NCI-H226 (cell line): ENCODE results near the gene NFATC1.
"Not testable (repeated sequence)": the region's sequence is repeated elsewhere in the genome, so short reads cannot be mapped to it uniquely, and the experiment has no call there.

ENCODE experiments used
- DNase-seq: peaks from one replicate; pipeline ENCODE4 v3.0.0-alpha.2; 2015

NFATC1 gene

DNA sequence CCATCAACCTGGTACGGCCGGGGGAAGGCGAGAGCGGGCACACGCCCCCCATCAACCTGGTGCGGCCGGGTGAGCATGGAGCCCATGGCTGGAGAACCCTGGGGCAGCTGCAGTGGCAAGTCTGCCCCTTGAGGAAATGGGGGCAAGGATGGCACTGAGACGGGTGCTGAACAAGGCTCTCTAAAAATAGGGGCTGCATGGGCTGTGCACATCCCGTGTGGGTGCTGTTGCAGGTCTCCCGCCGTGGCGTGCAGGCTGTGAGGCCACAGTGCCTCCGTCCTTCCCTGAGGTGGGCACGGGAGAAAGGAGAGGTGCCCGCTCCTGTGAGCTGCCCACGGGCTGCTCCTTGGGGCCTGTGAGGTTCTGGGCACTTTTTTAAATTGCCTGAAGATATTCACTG, 99.2 kb downstream of the NFATC1 start:
- DNase-seq, result no peak

DNA sequence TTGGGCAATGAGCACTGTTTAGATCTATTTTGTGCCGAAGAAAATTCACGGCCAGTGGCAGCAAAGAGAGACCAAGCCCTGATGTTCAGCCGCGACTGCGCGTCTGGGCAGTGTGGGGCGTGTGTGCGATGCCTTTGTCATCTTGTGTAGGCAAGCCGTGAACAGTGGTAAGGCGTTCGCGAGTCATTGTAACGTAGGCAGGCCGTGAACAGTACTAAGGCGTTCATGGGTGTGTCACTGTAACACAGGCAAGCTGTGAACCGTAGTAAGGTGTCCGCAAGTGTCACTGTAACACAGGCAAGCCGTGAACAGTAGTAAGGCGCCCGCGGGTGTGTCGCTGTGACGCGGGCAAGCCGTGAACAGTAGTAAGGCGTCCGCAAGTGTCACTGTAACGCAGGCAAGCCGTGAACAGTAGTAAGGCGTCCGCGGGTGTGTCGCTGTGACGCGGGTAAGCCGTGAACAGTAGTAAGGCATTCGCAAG, 99.9 kb downstream of the NFATC1 start:
- no peak for DNase-seq

DNA sequence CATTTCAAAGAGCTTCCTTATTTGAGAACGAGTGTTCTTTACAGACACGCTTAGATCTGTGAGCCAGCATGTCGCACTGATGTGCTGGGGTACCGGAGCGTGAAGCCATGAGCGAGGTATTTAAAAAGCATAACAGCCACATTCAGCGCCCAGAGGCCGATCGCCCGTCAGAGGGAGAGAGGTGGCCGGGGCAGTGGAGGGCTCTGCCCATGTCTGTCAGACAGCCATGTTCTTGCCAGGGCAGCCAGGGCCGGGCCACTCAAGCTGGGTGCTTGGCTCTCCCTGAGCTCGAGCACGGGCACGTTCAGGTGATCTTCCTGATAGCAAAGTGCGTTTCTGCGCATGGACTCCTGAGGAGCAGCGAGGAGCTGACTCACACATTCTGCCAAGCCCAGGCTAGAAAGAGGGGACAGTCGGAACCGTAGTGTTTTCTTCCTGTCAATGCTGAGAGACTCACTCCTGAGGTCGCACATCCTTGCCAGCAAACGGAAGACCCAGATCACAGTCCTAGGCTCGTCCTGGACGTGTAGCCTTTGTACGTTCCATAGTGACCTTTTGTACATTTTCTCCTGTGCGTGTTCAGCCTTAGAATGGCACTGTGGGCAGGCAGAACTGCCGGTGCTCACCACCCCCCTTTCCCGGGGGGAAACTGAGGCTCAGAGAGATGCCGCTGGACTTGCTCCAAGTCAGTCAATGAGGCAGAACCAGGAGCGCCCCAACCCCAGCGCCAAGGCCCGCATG, 100.7 kb downstream of the NFATC1 start:
- DNase-seq, result no peak

DNA sequence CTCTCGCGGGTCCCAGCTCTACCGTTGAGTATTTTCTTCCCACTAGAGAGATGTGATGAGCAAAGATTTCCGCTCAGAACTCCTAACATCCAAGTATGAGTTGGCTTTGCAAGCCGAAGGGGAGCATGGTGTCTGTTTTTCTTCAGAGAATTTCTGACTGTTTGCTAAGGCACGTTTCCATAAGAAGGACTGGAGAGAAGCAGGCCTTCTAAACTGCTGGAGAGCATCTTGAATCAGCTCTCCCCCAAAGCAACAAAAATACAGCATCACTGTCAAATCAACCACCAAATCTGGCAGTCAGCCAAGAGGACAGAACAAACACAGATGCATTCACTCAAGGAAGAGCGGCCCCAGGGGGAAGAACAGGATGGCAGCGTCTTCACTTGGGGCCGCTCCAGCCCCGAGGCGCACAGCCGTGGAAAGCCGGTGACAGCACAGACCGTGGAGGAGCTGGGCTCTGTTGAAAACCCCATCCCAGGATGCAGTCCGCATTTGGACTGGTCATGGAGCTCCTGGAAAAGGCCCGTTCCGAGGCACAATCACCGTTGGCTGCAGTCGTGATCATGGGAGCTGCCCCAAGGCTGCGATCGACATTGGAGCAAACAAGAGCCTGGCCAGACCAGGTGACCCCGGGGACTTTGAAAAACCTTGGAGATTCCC, 101.4 kb downstream of the NFATC1 start:
- DNase-seq, result no peak

GRCh38 chr18:79497638-79498081, 101.9 kb downstream of the NFATC1 start:
- DNase-seq, result no peak

GRCh38 chr18:79498662-79499061, 102.9 kb downstream of the NFATC1 start:
- no peak for DNase-seq

- no peak for DNase-seq
Measured at GRCh38 chr18:79501006-79501405, 105.3 kb downstream of the NFATC1 start.

DNA sequence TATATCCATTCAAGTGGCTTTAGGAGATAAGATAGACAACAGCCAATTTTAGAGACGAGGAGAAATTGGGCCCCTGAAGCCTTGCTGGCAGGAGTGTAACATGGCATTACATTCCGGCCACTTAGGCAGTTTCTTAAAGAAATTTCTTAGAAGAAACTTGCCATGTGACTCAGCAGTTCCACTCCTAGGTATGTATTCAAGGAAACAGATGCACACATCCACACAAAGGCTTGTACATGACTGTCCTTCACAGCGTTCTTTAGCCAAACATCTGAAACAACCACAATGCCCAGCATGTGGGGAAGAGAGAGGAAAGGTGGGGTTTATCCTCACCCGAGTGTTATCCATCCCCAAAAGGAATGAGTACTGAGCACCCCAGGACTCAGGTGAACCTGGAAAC, 107.1 kb downstream of the NFATC1 start:
- DNase-seq, result no peak

DNA sequence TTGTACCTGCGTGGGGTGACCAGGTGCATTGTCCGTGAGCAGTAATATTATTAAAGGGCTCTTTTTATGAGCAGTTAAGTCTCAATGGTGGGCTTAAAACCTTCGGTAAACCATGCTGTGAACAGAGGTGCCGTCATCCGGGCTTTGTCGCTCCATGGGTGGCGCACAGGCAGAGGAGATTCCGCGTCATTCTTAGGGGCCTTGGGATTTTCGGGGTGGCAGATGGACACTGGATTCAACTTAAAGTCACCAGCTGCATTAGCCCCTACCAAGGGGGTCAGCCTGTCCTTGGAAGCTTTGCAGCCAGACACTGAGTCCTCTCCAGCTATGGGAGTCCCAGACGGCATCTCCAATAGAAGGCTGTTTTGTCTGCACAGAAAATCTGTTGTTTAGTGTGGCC, 107.7 kb downstream of the NFATC1 start:
- DNase-seq, result no peak

GRCh38 chr18:79504034-79504433, 108.3 kb downstream of the NFATC1 start:
- no peak for DNase-seq

- DNase-seq, result not testable (repeated sequence)
Measured at GRCh38 chr18:79504495-79504894, 108.8 kb downstream of the NFATC1 start.

GRCh38 chr18:79505465-79505864, 109.7 kb downstream of the NFATC1 start:
- not testable (repeated sequence) for DNase-seq

DNA sequence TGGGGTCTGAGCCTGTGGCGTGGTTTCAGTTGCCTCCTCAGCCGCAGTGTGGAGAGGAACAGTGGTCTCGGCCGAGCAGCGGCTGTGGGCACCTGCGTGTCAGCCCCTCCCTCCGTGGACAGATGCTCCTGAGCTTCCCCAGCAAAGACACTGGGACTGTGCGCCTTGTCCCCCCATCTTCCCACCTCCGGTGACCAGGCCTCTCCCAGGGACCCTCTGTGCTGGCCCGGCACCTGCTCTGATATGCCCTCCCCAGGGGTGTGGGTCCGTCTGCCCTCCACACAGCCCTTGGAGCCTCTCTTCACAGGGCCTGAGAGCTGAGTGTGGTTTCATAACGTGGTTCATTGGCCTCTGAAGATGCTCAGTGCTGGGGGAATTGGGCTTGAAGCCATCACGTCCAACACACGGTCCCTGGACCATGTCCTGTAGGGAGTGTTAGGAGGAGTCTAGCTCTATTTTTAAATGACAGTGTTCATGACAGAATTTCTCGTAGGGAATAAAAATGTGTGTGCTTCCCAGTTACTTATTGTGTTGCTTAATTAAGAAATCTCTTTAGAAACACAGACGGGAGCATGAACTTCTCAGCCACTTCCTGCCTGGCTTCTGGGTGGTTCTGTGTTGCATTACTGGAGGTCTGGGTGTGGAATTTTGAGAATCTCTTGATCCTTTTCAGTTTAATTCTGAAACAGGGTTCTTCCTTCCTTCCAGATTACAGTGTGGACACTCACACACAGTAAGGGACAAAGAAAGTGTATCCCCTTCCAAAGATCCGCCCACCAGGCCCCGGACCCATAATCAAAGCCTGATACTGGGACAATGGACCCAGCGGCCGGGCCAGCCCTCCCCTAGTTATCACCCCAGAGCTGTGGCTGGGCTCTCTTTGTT, 110.7 kb downstream of the NFATC1 start:
- no peak for DNase-seq

DNA sequence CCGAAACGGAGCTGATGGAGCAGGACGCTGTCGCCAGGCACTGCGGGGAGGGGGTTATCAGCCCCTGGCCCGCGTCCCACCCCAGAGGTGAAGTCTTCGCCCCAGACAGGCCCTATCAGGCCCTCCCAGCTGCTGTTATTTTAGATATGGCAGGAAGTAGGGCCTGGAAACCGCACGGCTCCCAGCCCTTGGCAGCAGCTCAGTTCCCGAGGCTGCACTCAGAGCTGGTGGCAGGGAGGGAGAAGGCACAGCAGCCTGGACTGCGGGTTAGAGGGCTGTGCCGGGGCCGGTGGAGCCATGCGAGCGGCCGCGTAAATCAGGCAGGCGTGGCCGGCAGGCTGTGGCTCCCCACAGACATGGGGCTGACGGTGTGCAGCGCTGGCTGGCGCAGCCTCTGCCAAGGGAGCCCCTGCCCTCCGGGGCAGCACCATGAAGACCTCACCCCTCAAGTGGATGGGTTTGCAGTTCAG, 111.4 kb downstream of the NFATC1 start:
- DNase-seq, result no peak

DNA sequence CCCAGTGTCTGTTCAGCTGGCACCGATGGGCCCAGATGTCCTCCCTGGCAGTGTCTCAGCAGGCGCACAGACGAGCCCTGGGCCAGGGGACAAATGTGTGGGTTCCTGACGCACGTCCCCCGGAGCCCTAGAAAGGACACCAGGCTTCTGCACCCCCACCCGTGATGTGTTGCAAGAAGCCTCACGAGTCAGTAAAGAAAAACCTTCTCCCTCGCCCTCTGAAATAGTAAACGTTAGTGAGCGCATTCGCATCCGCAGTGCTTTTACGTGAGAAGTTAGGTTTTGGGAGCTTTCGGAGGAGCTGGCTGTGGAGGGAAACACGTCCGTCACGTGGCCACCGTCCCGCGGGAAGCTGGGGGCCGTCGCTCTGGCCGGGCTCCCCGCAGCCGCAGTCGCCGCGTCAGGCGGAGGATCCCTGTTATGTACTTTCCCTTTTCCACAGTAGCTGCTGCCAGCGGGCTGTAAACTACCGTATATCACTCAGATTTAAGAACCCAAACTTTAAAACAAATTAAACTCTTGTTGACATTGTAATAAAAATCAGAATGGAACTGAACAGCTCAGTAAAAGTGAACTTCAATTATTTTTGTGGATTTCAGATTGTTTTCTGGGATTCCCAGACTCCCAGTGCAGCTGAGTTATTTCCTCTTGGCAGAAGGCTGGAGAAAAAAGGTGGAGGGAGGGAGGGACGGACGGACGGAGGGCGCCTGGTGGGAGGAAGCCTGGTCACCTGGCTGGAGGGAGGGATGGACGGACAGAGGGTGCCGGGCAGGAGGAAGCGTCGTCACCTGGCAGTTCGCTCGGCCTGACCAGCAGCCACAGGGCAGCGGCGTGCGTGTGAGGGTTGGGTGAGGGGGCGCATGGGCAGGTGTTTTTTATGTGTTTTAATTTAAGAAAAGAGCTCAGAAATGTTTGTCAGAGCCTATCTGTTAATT, 112.1 kb downstream of the NFATC1 start:
- no peak for DNase-seq

- DNase-seq, result no peak
Measured at GRCh38 chr18:79508565-79509535, 113.1 kb downstream of the NFATC1 start.

- no peak for DNase-seq
Measured at GRCh38 chr18:79509536-79509930, 113.8 kb downstream of the NFATC1 start.

GRCh38 chr18:79510046-79510685, 114.4 kb downstream of the NFATC1 start:
- no peak for DNase-seq

- DNase-seq, result no peak
Measured at GRCh38 chr18:79510731-79511241, 115.1 kb downstream of the NFATC1 start.

GRCh38 chr18:79511271-79511670, 115.5 kb downstream of the NFATC1 start:
- DNase-seq, result no peak
